Measurements from ENCODE around the gene IPO9. TPM values are rescaled to one million over a fixed set of nuclear protein-coding genes. Genes with fewer than 3 reads are reported as not detected.

The IPO9 gene
- total and polyA plus RNA-seq, 10 of the 15 experiments (the other 5 are each of a cell fraction or from before 2014, with no cell fraction given) = 19.1 to 77.3 (median 34.1) TPM

- DNase-seq (ENCODE audit: low read depth, low spot score) = no peak
- no peaks in the 10 kb centered on the region for H3K4me1 ChIP-seq (ENCODE audit: control insufficient read depth, insufficient read depth, low read length)
- peaks cover 2 to 5% of the 10 kb centered on the region in 2 experiments; a peak in 3 of 4 replicates for H3K27me3 ChIP-seq (replicated peaks in 1 of 2; ENCODE audit: control insufficient read depth in 2 of 2, insufficient read depth in 2 of 2, low read length in 1 of 2)
- no peak overlapping the region for H2AFZ ChIP-seq (ENCODE audit: control insufficient read depth, low read depth, low read length)
- in situ Hi-C loops (cut with MboI) = loop anchor here (5.0 to 10.0 kb wide), 2 partner anchors 78 to 220 kb away; no protein-coding TSS in a partner anchor
- H3K9ac ChIP-seq (ENCODE audit: control insufficient read depth, insufficient read depth, low read length) = no peak overlapping the region
- H3K4me3 ChIP-seq = no peak overlapping the region
- H3K36me3 ChIP-seq (ENCODE audit: control insufficient read depth in 2 of 2, insufficient read depth in 2 of 2, low read length in 1 of 2) = no peaks in the 10 kb centered on the region
- CTCF ChIA-PET = interaction anchor here (0.6 to 15.6 kb wide), 5 partner anchors 61 to 421 kb away, joined by 3 to 332 read pairs (median 3); no protein-coding TSS in a partner anchor
- TF ChIP-seq SIX5 (IDR thresholded peaks at IDR 0.05; ENCODE audit: low read depth, low read length, severe bottlenecking) = no peak
- WGBS (ENCODE audit: insufficient coverage, insufficient replicate concordance, low lambda C conversion rate, missing lambda C conversion rate) = no CpG with 5 or more reads among the region's 2 CpGs
- no peak overlapping the region for H3K4me2 ChIP-seq (ENCODE audit: control insufficient read depth, insufficient read depth)
- RAD21 ChIA-PET (ENCODE audit: unreplicated experiment) = interaction anchor here (0.8 to 1.1 kb wide), 2 partner anchors 37 to 76 kb away, joined by 3 to 4 read pairs; no protein-coding TSS in a partner anchor
- intact Hi-C loops (cut with micrococcal nuclease; ENCODE audit: unreplicated experiment) = no loop called here
- no TSS peak for BruUV-seq (replicated peaks)
- H3K79me2 ChIP-seq (ENCODE audit: control insufficient read depth, insufficient read depth, low read length) = no peaks in the 10 kb centered on the region
- H3K9me3 ChIP-seq (replicated peaks; ENCODE audit: control insufficient read depth, insufficient read depth, low read length) = no peaks in the 10 kb centered on the region
- no peak overlapping the region for H3K27ac ChIP-seq (ENCODE audit: control insufficient read depth, insufficient read depth)
- POLR2A ChIA-PET = no interaction called here
- SMC1A ChIA-PET (ENCODE audit: uncharacterized antibody, unreplicated experiment) = interaction anchor here (0.9 kb wide), 1 partner anchor 18 kb away, joined by 4 read pairs; no protein-coding TSS in a partner anchor
- H4K20me1 ChIP-seq (ENCODE audit: control insufficient read depth, insufficient read depth) = no peaks in the 10 kb centered on the region
- FAIRE-seq = no peak
- no peak for ATAC-seq
Observed at GRCh38 chr1:201785291-201785690, 43.7 kb upstream of the IPO9 start.

GRCh38 chr1:201786824-201787223 lies 42.1 kb upstream of the IPO9 start:
- H3K36me3 ChIP-seq (ENCODE audit: control insufficient read depth in 2 of 2, insufficient read depth in 2 of 2, low read length in 1 of 2) = no peaks in the 10 kb centered on the region
- ChIA-PET SMC1A (ENCODE audit: uncharacterized antibody, unreplicated experiment) (no interaction called here), CTCF (interaction anchor here (1.0 to 15.6 kb wide), 3 partner anchors 9 to 227 kb away, joined by 3 to 332 read pairs (median 103); no protein-coding TSS in a partner anchor), RAD21 (ENCODE audit: unreplicated experiment) (no interaction called here), POLR2A (no interaction called here)
- in situ Hi-C loops (cut with MboI) = loop anchor here (5.0 to 10.0 kb wide), 2 partner anchors 80 to 222 kb away; no protein-coding TSS in a partner anchor
- BruUV-seq (replicated peaks) = no TSS peak
- no peaks in the 10 kb centered on the region for H3K4me1 ChIP-seq (ENCODE audit: control insufficient read depth, insufficient read depth, low read length)
- H3K27ac ChIP-seq (ENCODE audit: control insufficient read depth, insufficient read depth) = no peak overlapping the region
- no peaks in the 10 kb centered on the region for H3K79me2 ChIP-seq (ENCODE audit: control insufficient read depth, insufficient read depth, low read length)
- H3K27me3 ChIP-seq (replicated peaks in 1 of 2; ENCODE audit: control insufficient read depth in 2 of 2, insufficient read depth in 2 of 2, low read length in 1 of 2) = peaks cover 2 to 5% of the 10 kb centered on the region in 2 experiments; a peak in 3 of 4 replicates
- intact Hi-C loops (cut with micrococcal nuclease; ENCODE audit: unreplicated experiment) = no loop called here
- H3K9me3 ChIP-seq (replicated peaks; ENCODE audit: control insufficient read depth, insufficient read depth, low read length) = no peaks in the 10 kb centered on the region
- no peak for FAIRE-seq
- DNase-seq (ENCODE audit: low read depth, low spot score) = no peak
- H2AFZ ChIP-seq (ENCODE audit: control insufficient read depth, low read depth, low read length) = no peak overlapping the region
- no peaks in the 10 kb centered on the region for H4K20me1 ChIP-seq (ENCODE audit: control insufficient read depth, insufficient read depth)
- H3K9ac ChIP-seq (ENCODE audit: control insufficient read depth, insufficient read depth, low read length) = no peak overlapping the region
- H3K4me2 ChIP-seq (ENCODE audit: control insufficient read depth, insufficient read depth) = no peak overlapping the region
- WGBS (ENCODE audit: insufficient coverage, insufficient replicate concordance, low lambda C conversion rate, missing lambda C conversion rate) = 32% methylated on average over 5 of the region's 5 CpGs
- ATAC-seq = no peak
- H3K4me3 ChIP-seq = no peak overlapping the region
- TF ChIP-seq POU2F2 (IDR thresholded peaks at IDR 0.05; ENCODE audit: borderline replicate concordance, low read depth, low read length) (no peak), ATF7 (IDR thresholded peaks at IDR 0.05; ENCODE audit: low read depth) (no peak), MTA2 (IDR thresholded peaks at IDR 0.05; ENCODE audit: low read depth) (no peak), ZBTB4 (CRISPR knock-in tag; IDR thresholded peaks at IDR 0.05) (no peak), SP1 (IDR thresholded peaks at IDR 0.05; ENCODE audit: low read depth, low read length) (no peak), POLR2AphosphoS2 (IDR thresholded peaks at IDR 0.05; ENCODE audit: low read depth, low read length) (no peak), IRF3 (IDR thresholded peaks at IDR 0.05) (no peak), STAT3 (IDR thresholded peaks at IDR 0.05; ENCODE audit: low read depth, low read length) (no peak), BACH1 (IDR thresholded peaks at IDR 0.05; ENCODE audit: borderline replicate concordance) (no peak), ATF3 (IDR thresholded peaks at IDR 0.05; ENCODE audit: borderline replicate concordance, extremely low read depth, low read depth, low read length) (no peak), KAT2A (conservative IDR thresholded peaks at IDR 0.05; ENCODE audit: control insufficient read depth, low read depth, low read length) (no peak), RB1 (IDR thresholded peaks at IDR 0.05; ENCODE audit: borderline replicate concordance) (no peak), SMAD5 (IDR thresholded peaks at IDR 0.05; ENCODE audit: low read depth) (no peak)

All from GM12878 (cell line).